Femur (tissue), 1 donor: ENCODE measurements around the gene SMG7.
A peak's percentile ranks its signal among the peaks of the same experiment; 100 is the strongest.

Experiments
- DNase-seq: peaks from one replicate; pipeline ENCODE4 v3.0.0-alpha.2; 2017

Gene SMG7

DNA sequence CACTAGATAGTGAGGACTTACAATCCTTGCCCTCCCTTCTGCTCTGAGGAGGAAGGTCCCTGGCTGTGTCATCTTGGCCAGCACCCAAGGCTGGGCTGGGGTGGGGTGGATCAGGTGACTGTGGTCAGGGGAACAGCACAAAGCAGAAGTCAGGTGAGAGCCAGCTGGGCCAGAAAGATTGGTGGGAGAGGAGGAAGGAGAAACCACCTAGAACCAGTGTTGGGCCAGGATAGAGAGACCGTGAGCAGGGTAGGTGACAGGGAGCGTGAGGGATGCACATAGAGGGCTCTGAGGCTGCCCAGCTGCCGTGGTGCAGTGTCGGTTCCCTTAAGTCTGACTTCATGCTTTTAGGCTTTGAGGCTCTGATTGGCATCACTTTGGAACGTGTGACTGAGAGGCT lies 95.3 kb downstream of the SMG7 start:
- peak; percentile 54 for DNase-seq

- DNase-seq: no peak
Measured at GRCh38 chr1:183568176-183569021, 96.1 kb downstream of the SMG7 start.

GRCh38 chr1:183569141-183569540 lies 96.8 kb downstream of the SMG7 start:
- no peak for DNase-seq

GRCh38 chr1:183569801-183570200 lies 97.5 kb downstream of the SMG7 start:
- DNase-seq: no peak

DNA sequence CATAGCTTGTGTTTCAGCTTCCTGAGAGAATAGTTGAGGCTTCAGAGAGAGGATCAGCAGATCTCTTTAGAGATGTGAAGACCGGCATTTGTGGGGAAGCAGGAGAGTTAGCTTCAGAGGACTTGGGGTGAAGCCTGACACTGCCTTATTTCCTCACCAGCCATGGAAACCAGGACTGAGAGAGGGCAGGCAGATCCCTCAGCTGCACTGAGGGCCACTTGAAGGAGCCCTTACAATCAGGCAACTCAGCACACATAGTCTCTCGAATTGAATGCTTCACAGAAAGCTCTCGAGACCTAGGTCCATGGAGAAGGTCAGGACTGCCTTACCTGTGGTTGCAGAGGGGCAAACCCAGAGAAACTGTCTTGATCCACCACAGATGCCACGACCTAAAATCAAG lies 98.2 kb downstream of the SMG7 start:
- no peak for DNase-seq

- no peak for DNase-seq
Measured at GRCh38 chr1:183571678-183572268, 99.5 kb downstream of the SMG7 start.

DNA sequence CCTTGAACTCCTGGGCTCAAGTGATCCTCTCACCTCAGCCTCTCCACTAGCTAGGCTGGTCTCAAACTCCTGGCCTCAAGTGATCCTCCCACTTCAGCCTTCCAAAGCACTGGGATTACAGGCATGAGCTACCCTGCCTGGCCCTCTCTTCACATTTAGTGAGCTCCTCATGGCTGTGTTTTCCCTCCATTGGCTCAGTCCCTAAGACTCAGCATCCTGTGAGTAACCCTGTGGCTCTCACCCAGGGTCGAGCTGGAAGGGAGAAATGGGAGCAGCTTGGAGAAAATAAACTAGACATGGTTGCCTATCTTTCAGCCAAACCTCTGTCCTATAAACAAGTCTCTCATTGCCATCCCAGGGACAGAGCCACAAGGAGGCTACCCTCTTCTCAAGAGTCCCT lies 100.4 kb downstream of the SMG7 start:
- DNase-seq: no peak

DNA sequence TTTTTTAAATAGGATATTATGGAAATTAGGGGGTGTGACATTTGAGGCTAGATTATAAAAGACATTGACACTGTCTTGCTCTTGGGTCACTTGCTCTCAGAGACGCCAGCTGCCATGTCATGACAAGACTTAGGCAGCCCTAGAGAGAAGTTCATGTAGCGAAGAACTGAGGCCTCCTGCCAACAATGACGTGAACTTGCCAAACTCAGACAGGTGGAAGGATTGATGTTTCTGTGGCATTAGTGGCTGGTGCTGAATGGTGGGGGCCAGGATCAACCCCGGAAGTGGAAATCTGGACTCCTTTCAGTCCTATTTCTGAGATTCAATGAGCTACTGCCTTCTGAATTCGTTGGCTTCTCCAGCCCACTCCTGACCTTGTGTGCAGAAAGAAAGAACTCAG lies 103.3 kb downstream of the SMG7 start:
- no peak for DNase-seq

DNA sequence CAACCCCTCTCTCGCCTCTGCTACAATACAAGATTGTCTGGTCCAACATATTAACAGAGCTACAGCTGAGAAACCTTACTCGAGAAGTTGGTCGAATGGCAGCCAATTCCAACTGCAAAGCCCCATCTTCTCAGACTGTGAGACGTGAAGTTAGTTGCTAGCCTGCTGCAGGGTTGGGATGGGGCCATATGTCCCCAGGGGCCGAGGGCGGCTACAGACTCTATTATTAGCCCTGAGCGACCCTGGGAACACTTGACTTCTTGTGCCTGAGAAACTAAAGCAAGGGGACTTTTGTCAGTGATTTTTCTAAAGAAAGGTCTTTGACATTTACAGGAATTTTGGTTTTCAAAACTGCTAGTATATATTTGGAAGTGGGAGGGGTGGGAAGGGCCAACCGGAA lies 104.2 kb downstream of the SMG7 start:
- no peak for DNase-seq

DNA sequence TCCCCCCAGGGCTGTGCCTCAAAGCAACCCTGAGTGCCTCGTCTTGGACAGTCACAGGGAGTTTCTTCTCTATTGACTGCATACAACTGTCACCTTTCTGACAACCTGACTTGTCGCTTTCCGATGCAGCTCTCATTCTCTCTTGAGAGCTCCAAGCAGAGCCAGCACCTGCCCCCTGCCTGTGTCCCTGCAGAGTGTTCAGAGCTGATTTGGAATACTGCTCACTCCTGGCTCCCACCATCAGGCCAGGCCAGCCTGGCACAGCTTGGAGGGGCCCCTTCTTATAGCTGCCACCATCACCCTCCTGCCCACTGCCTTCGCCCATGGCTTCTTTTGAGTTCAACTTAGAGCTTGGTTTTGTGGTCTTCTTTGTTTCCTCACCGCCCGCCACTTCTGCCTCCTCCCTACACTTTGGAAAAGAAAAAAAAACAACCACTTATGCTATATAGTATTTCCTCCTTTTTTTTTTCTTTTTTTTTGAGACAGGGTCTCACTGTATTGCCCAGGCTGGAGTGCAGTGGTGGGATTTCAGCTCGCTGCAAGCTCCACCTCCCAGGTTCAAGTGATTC lies 105.7 kb downstream of the SMG7 start:
- no peak for DNase-seq

DNA sequence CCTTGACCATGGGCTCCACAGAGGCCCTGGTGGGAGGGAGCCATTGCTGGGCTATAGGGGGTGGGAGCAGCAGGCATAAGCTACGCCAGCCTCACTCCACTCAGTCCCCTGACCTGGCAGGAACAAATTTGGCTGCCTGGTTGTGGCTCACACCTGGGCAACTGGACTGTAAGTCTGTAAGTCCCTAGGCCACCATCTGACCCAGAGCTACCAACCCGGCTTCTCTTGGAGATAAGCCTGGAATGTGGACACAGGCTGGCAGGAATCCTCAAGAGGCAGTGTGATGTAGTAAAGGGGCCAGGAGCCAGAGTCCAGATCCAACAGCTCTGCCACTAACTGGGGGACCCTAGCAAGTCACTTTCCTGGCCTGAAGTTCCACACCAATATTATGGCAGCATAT lies 106.6 kb downstream of the SMG7 start:
- no peak for DNase-seq

- DNase-seq: peak; percentile 76
Measured at GRCh38 chr1:183580281-183580682, 108.0 kb downstream of the SMG7 start.

GRCh38 chr1:183582021-183582713 lies 109.9 kb downstream of the SMG7 start:
- no peak for DNase-seq

GRCh38 chr1:183583466-183583865 lies 111.2 kb downstream of the SMG7 start:
- DNase-seq: no peak

GRCh38 chr1:183584147-183584546 lies 111.8 kb downstream of the SMG7 start:
- no peak for DNase-seq

DNA sequence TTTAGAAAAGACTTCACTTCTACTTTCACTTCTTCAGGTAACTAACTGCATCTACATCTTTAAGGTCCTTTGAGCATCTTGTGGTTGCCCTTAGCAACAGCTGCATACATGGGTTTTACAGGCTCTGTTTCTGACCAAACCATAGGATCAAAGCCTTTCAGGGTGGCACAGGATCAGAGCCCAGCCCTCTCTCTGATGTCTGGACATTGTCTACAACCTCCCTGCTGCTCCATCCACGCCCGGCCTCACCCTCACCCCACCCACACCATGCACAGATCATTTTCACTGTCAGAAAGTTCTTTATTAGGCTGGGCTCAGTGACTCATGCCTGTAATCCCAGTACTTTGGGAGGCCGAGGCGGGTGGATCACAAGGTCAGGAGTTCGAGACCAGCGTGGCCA lies 112.7 kb downstream of the SMG7 start:
- DNase-seq: no peak

DNA sequence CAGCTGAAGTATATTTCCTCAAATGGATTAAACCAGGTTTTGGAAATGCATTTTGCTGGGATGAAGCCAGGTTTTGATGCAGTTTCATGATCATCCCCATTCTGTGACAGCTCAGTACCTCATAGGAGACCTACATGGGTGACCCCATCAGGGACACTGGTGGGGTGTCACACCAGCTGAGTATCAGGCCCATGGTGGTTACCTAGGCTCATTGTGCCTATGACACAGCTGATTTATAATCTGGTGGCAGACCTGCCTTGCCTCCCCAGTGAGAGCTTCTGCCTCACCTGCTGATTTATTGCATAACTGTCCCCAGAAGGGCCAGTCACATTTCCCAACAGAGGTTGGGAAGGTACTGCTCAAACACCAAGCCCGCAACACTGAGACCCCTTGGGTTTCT lies 114.2 kb downstream of the SMG7 start:
- no peak for DNase-seq

- no peak for DNase-seq
Measured at GRCh38 chr1:183586926-183587325, 114.6 kb downstream of the SMG7 start.

- no peak for DNase-seq
Measured at GRCh38 chr1:183588827-183589226, 116.5 kb downstream of the SMG7 start.

DNA sequence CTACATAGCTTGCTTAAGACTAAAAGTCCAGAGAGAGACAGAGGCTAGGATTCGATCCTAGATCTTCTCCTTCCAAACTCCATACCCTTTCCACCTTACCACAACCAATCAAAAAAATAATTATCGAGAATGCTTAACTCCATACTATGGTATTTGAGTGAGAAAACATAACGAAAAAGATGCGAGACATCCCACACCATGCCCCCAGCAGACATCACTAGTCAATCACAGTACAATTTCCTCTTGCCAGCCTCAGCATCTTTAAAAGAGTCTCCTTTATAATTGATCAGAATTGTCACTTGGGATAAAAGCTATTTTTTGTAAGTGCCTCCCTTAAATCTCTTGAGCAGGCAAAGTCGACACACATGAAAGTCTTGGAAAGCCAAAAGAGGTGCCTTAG lies 117.1 kb downstream of the SMG7 start:
- DNase-seq: no peak

DNA sequence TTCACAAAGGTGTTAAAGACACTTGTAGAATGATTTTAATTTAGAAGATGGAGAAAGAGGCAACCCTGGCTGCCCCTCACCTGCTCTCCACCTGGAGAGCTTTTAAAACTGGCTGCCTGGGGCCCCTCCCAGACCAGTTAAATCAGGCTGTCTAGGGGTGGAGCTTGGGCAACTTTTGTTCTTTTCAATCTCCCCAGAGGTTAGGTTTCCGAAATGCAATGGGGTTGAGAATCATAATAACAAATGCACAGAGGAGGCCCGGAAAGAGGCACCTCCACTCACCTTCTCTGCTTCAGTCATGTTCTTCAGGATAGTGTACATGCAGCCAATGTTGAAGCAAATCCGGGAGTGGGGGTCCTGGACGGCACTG lies 117.6 kb downstream of the SMG7 start:
- no peak for DNase-seq

DNA sequence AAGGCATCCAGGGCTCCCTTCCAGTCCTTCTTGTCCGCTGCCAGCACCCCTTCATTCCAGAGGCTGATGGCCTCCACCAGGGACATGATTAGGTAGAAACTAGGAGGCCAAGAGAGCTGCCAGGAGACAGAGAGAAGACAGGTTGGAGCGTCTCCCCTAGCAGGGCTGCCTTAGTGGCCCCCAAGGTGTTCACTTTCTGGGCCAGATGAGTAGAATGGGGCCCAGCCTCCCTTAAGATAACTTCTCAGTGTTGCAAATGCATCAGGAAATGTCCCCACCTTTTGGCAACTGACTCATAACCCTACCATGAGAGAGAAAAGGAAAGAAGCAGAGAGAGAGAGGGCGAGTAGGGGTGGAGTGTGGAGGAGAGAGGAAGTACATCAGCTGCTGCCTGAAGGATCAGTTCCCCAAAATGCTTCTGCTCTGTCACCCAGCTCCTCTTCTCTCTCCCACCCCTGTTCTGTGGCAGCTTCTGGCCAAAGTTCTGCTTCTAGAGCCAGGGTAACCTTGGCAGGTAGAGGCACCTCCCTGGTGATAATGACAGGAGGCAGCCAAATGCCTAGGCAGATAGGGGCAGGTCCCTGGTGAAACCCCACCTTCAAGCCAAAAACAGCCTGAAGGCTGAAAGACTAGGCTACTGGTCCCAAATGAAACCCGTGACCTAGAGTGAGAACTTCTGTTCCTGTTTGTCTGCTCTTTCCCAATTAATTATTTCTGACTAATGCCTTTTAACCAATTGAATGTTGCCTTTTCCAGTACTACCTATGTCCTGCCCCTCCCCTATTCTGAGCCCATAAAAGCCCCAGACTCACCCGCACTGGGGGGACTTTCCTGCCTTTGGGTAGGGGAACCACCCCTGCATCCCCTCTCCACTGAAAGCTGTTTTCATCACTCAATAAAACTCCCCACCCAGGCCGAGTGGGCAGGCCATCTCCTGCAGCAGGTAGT lies 118.2 kb downstream of the SMG7 start, which contains the start of gene NCF2:
TSS of gene NCF2 (minus strand) at position 216 of the 948 bp plus-strand sequence. CDS start at position 86, 130 bp downstream.
- DNase-seq: peak; percentile 56
